ENCODE results near the gene TOM1L2. TPM values are rescaled to one million over a fixed set of nuclear protein-coding genes. Genes with fewer than 3 reads are reported as not detected.

The TOM1L2 gene
- total RNA-seq, 1 experiment from 2014 or later = 35.5 TPM

DNA sequence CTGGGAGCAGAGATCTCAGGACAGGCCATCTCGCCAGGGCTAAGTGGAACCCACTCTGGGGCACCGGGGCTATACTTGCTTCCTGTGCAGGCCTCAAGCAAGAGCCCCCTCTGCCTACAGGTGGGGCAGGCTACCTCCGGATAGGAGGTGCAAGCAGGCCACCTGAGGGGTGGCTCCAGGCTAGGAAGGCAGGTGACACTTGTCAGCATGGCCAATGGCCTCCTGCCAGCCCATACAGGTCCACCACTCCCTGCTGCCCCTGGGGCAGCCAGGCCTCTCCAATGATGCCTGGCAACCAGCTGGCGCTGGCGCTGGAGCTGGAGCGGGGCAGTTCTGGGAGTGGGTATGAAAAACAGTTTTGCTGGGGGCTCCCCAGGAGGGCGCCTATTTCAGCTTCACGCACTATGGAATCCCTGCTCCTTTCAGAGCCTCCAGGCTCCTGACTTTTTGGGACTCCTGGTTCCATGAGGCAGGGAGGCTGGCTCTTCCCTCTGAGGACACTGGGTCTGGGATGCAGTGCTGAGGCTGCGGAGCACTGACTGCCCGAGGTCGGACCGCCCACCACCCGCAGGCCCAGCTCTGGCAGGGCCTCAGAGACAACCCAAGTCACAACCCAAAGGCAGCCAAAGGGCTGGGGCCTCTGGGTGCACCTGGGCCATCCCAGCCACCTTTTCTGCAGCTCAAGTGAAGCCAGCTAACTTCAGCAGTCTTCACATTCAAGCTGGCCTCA, 127.0 kb downstream of the TOM1L2 start:
- H3K27me3 Mint-ChIP-seq (ENCODE audit: insufficient read depth, unreplicated experiment) = no peaks in the 10 kb centered on the region
- Histone ChIP-seq H3K27me3 (replicated peaks; ENCODE audit: control insufficient read depth, insufficient read depth, low read length) (no peaks in the 10 kb centered on the region), H3K4me3 (ENCODE audit: low read depth, low read length) (no peak overlapping the region), H3K4me1 (peaks cover 10% of the 10 kb centered on the region), H3K9me3 (no peaks in the 10 kb centered on the region), H3K36me3 (ENCODE audit: control insufficient read depth, insufficient read depth, low read length) (no peaks in the 10 kb centered on the region)
- POLR2A ChIA-PET = no interaction called here
- H3K36me3 Mint-ChIP-seq (ENCODE audit: insufficient read depth, unreplicated experiment) = peaks cover 27% of the 10 kb centered on the region
- no peak overlapping the region for H3K4me3 Mint-ChIP-seq (ENCODE audit: unreplicated experiment)
- DNase-seq = no peak
- TF ChIP-seq, protein P1, sequence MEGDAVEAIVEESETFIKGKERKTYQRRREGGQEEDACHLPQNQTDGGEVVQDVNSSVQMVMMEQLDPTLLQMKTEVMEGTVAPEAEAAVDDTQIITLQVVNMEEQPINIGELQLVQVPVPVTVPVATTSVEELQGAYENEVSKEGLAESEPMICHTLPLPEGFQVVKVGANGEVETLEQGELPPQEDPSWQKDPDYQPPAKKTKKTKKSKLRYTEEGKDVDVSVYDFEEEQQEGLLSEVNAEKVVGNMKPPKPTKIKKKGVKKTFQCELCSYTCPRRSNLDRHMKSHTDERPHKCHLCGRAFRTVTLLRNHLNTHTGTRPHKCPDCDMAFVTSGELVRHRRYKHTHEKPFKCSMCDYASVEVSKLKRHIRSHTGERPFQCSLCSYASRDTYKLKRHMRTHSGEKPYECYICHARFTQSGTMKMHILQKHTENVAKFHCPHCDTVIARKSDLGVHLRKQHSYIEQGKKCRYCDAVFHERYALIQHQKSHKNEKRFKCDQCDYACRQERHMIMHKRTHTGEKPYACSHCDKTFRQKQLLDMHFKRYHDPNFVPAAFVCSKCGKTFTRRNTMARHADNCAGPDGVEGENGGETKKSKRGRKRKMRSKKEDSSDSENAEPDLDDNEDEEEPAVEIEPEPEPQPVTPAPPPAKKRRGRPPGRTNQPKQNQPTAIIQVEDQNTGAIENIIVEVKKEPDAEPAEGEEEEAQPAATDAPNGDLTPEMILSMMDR (IDR thresholded peaks at IDR 0.05; ENCODE audit: insufficient read depth in 1 of 2, low read depth in 1 of 2, low read length in 1 of 2, severe bottlenecking in 1 of 2, unreplicated experiment in 1 of 2) = no peak
- CTCF ChIA-PET = interaction anchor here (1.2 kb wide), 1 partner anchor 74 kb away, joined by 4 read pairs; no protein-coding TSS in a partner anchor
- H3K9me3 Mint-ChIP-seq (ENCODE audit: unreplicated experiment) = no peaks in the 10 kb centered on the region
- no peak overlapping the region for H3K27ac Mint-ChIP-seq (ENCODE audit: unreplicated experiment)
- intact Hi-C loops (cut with micrococcal nuclease; ENCODE audit: unreplicated experiment) = no loop called here
- H3K4me1 Mint-ChIP-seq (ENCODE audit: low read depth, unreplicated experiment) = peaks cover 7% of the 10 kb centered on the region
- BruUV-seq (replicated peaks) = no TSS peak

DNA sequence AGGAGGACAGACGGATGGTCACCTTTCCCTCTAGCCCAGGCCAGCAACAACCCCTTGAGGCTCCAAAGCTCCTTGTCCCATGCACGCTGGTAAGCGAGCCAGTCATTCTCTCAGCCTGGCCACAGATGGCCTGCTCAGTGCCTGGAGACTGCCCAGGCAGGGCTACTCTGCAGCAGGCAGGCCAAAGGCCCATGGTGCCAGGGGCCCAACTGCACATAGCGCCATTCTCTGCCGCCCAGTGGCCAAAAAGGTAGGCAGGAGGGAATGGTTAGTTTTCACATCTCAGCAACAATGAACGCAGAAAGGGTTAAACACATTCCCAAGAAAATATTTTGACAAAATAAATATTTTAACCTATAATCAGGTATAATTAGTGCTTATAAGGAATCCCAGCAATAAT, 127.7 kb downstream of the TOM1L2 start:
- ChIA-PET CTCF (no interaction called here), POLR2A (no interaction called here)
- H3K4me3 Mint-ChIP-seq (ENCODE audit: unreplicated experiment) = no peak overlapping the region
- no peaks in the 10 kb centered on the region for H3K36me3 ChIP-seq (ENCODE audit: control insufficient read depth, insufficient read depth, low read length)
- peaks cover 27% of the 10 kb centered on the region for H3K36me3 Mint-ChIP-seq (ENCODE audit: insufficient read depth, unreplicated experiment)
- TF ChIP-seq, protein P1 (IDR thresholded peaks at IDR 0.05; ENCODE audit: insufficient read depth in 1 of 2, low read depth in 1 of 2, low read length in 1 of 2, severe bottlenecking in 1 of 2, unreplicated experiment in 1 of 2) = no peak
- intact Hi-C loops (cut with micrococcal nuclease; ENCODE audit: unreplicated experiment) = loop anchor here (5.0 kb wide), 1 partner anchor 162 kb away; the partner anchor contains the start of gene RAI1
- peak overlapping the region; percentile 39 for H3K27ac Mint-ChIP-seq (ENCODE audit: unreplicated experiment)
- no peak overlapping the region for H3K4me3 ChIP-seq (ENCODE audit: low read depth, low read length)
- no peak for DNase-seq
- BruUV-seq (replicated peaks) = no TSS peak
- H3K4me1 Mint-ChIP-seq (ENCODE audit: low read depth, unreplicated experiment) = peaks cover 7% of the 10 kb centered on the region
- no peaks in the 10 kb centered on the region for H3K9me3 Mint-ChIP-seq (ENCODE audit: unreplicated experiment)
- H3K27me3 Mint-ChIP-seq (ENCODE audit: insufficient read depth, unreplicated experiment) = no peaks in the 10 kb centered on the region
- peaks cover 15% of the 10 kb centered on the region for H3K4me1 ChIP-seq
- H3K27me3 ChIP-seq (replicated peaks; ENCODE audit: control insufficient read depth, insufficient read depth, low read length) = no peaks in the 10 kb centered on the region
- H3K9me3 ChIP-seq = no peaks in the 10 kb centered on the region

DNA sequence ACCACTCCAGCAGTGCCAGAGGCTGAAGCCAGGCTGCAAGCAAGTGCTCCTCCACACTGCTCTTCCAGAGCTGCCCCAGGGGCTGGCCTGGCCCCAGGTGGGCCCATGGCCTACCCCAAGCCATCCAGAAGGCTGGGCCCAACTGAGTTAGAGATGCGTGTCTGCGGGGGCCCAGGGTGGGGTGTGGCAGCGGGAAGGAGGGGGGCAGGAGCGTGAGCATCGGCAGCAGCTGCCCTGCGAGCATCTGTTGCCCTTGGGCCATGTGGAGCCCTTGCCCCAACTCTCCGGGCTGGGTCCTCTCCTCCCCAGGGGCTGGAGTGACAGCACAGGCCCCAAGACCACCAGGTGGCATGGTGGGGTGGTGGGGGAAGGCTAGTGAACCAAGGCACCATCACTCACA, 128.1 kb downstream of the TOM1L2 start:
- Mint-ChIP-seq H3K36me3 (ENCODE audit: insufficient read depth, unreplicated experiment) (peaks cover 30% of the 10 kb centered on the region), H3K4me3 (ENCODE audit: unreplicated experiment) (no peak overlapping the region), H3K27ac (ENCODE audit: unreplicated experiment) (peak overlapping the region; percentile 39), H3K4me1 (ENCODE audit: low read depth, unreplicated experiment) (peaks cover 7% of the 10 kb centered on the region), H3K27me3 (ENCODE audit: insufficient read depth, unreplicated experiment) (no peaks in the 10 kb centered on the region), H3K9me3 (ENCODE audit: unreplicated experiment) (no peaks in the 10 kb centered on the region)
- BruUV-seq (replicated peaks) = no TSS peak
- CTCF ChIA-PET = no interaction called here
- DNase-seq = no peak
- Histone ChIP-seq H3K4me3 (ENCODE audit: low read depth, low read length) (no peak overlapping the region), H3K4me1 (peaks cover 19% of the 10 kb centered on the region), H3K9me3 (no peaks in the 10 kb centered on the region), H3K27me3 (replicated peaks; ENCODE audit: control insufficient read depth, insufficient read depth, low read length) (no peaks in the 10 kb centered on the region), H3K36me3 (ENCODE audit: control insufficient read depth, insufficient read depth, low read length) (no peaks in the 10 kb centered on the region)
- intact Hi-C loops (cut with micrococcal nuclease; ENCODE audit: unreplicated experiment) = loop anchor here (5.0 kb wide), 1 partner anchor 162 kb away; the partner anchor contains the start of gene RAI1
- TF ChIP-seq, protein P1 (IDR thresholded peaks at IDR 0.05; ENCODE audit: insufficient read depth in 1 of 2, low read depth in 1 of 2, low read length in 1 of 2, severe bottlenecking in 1 of 2, unreplicated experiment in 1 of 2) = no peak
- POLR2A ChIA-PET = no interaction called here
